Panc1 (cell line): ENCODE data around the gene CARTPT.

ENCODE experiments used
- CTCF ChIP-seq: fragments of 450-650 bp; IDR thresholded peaks from 2 replicates; pipeline ENCODE4 v1.5.1; 2017; ENCODE audit warnings: mild to moderate bottlenecking
- POLR2AphosphoS5 ChIP-seq: IDR thresholded peaks from 2 replicates; pipeline ENCODE4 v1.6.1; 2012; ENCODE audit warnings: mild to moderate bottlenecking, low read depth, low read length, moderate library complexity
- SIN3A ChIP-seq: IDR thresholded peaks from 2 replicates; pipeline ENCODE4 v1.6.1; 2012; ENCODE audit warnings: low read depth, mild to moderate bottlenecking, low read length, moderate library complexity, borderline replicate concordance; ENCODE audit not compliant: insufficient read depth
- TCF7L2 ChIP-seq: IDR thresholded peaks from 2 replicates; pipeline ENCODE4 v1.6.1; 2011; ENCODE audit warnings: mild to moderate bottlenecking, low read depth, low read length, inconsistent platforms

DNA sequence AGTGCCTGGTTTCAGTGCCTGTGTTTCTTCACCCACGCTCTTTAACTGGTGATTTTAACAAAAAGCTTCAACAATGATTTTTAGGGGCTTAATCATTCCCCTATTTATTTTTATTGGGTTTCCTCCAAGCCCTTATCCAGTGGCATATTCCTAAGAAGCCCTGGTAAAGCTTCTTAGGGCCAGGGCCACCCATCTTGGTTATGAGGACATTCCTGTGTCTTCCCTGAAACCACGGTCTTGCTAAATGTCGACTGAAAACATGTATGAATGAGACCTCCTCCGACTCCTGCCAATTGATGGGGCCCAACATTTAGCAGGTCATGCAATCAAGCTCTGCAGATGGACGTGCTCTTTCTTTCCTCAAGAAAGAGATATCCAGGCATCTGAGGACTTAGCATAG is 13.7 kb upstream of the CARTPT start:
- TF ChIP-seq POLR2AphosphoS5, result no peak
- no peak for TF ChIP-seq CTCF
- no peak for TF ChIP-seq SIN3A
- TF ChIP-seq TCF7L2, result no peak
